H9 (cell line): ENCODE results near the gene DTHD1. TPM values are rescaled to one million over a fixed set of nuclear protein-coding genes. Genes with fewer than 3 reads are reported as not detected.

ENCODE experiments used
- DNase-seq: peaks from one replicate; pipeline ENCODE4 v3.0.0-alpha.2; 2017
- H2AFZ ChIP-seq: one replicate; pipeline ENCODE4 v1.6.1; 2013; ENCODE audit warnings: mild to moderate bottlenecking, low read length, control low read depth, moderate library complexity
- H2AK5ac ChIP-seq: 2 replicates; pipeline ENCODE4 v1.6.1; 2013; ENCODE audit warnings: low read length, control low read depth, mixed read lengths; ENCODE audit not compliant: insufficient read length
- H2BK120ac ChIP-seq: one replicate; pipeline ENCODE4 v1.6.1; 2013; ENCODE audit warnings: low read depth, mild to moderate bottlenecking, low read length, control low read depth, inconsistent platforms; ENCODE audit not compliant: poor library complexity, severe bottlenecking
- H2BK12ac ChIP-seq: 2 replicates; pipeline ENCODE4 v1.6.1; 2013; ENCODE audit warnings: low read length, control low read depth, mixed read lengths, low read depth; ENCODE audit not compliant: insufficient read length
- H2BK15ac ChIP-seq: 2 replicates; pipeline ENCODE4 v1.6.1; 2013; ENCODE audit warnings: low read depth, low read length, control low read depth
- H2BK20ac ChIP-seq: one replicate; pipeline ENCODE4 v1.6.1; 2013; ENCODE audit warnings: low read depth, mild to moderate bottlenecking, low read length, control low read depth, inconsistent platforms; ENCODE audit not compliant: poor library complexity, severe bottlenecking
- H2BK5ac ChIP-seq: 2 replicates; pipeline ENCODE4 v1.6.1; 2013; ENCODE audit warnings: low read length, control low read depth, mixed read lengths; ENCODE audit not compliant: insufficient read length
- H3K14ac ChIP-seq: 2 replicates; pipeline ENCODE4 v1.6.1; 2013; ENCODE audit warnings: low read length, control low read depth; ENCODE audit not compliant: insufficient read depth
- H3K18ac ChIP-seq: 2 replicates; pipeline ENCODE4 v1.6.1; 2013; ENCODE audit warnings: low read depth, mild to moderate bottlenecking, mixed read lengths, low read length, control low read depth; ENCODE audit not compliant: insufficient read length
- H3K23ac ChIP-seq: 2 replicates; pipeline ENCODE4 v1.6.1; 2013; ENCODE audit warnings: low read length, control low read depth, mixed read lengths, low read depth; ENCODE audit not compliant: insufficient read length
- H3K23me2 ChIP-seq: 2 replicates; pipeline ENCODE4 v1.6.1; 2013; ENCODE audit warnings: low read depth, mild to moderate bottlenecking, mixed read lengths, low read length, control low read depth; ENCODE audit not compliant: insufficient read length, poor library complexity, severe bottlenecking
- H3K27ac ChIP-seq: 2 replicates; pipeline ENCODE4 v1.5.1; 2013; ENCODE audit warnings: low read length, control low read depth, mixed read lengths, low read depth; ENCODE audit not compliant: insufficient read length
- H3K27me3 ChIP-seq: 2 replicates; pipeline ENCODE4 v1.6.1; 2013; ENCODE audit warnings: low read length, control low read depth, inconsistent platforms; ENCODE audit not compliant: insufficient read depth
- H3K4ac ChIP-seq: 2 replicates; pipeline ENCODE4 v1.6.1; 2013; ENCODE audit warnings: low read depth, mild to moderate bottlenecking, control low read depth, inconsistent platforms, low read length, moderate library complexity
- H3K4me1 ChIP-seq: 2 replicates; pipeline ENCODE4 v1.6.1; 2013; ENCODE audit warnings: low read length, control low read depth, inconsistent platforms; ENCODE audit not compliant: insufficient read depth
- H3K4me2 ChIP-seq: 2 replicates; pipeline ENCODE4 v1.6.1; 2013; ENCODE audit warnings: low read length, control low read depth, mixed read lengths; ENCODE audit not compliant: insufficient read length, insufficient read depth
- H3K56ac ChIP-seq: 2 replicates; pipeline ENCODE4 v1.6.1; 2013; ENCODE audit warnings: low read depth, mild to moderate bottlenecking, mixed read lengths, low read length, control low read depth; ENCODE audit not compliant: insufficient read length
- H3K79me1 ChIP-seq: 2 replicates; pipeline ENCODE4 v1.6.1; 2013; ENCODE audit warnings: low read depth, mild to moderate bottlenecking, moderate library complexity, low read length, control low read depth, inconsistent platforms; ENCODE audit not compliant: insufficient read depth, poor library complexity, severe bottlenecking
- H3K79me2 ChIP-seq: 2 replicates; pipeline ENCODE4 v1.6.1; 2013; ENCODE audit warnings: low read length, control low read depth, inconsistent platforms; ENCODE audit not compliant: insufficient read depth
- H3K9ac ChIP-seq: 2 replicates; pipeline ENCODE4 v1.6.1; 2013; ENCODE audit warnings: low read length, control low read depth, mixed read lengths; ENCODE audit not compliant: insufficient read length; ENCODE audit errors: extremely low read depth
- H3K9me3 ChIP-seq: one replicate; pipeline ENCODE4 v1.6.1; 2013; ENCODE audit warnings: low read depth, low read length, inconsistent platforms; ENCODE audit not compliant: control insufficient read depth
- H3T11ph ChIP-seq: one replicate; pipeline ENCODE4 v1.6.1; 2013; ENCODE audit warnings: mild to moderate bottlenecking, low read length, control low read depth, inconsistent platforms
- H4K20me1 ChIP-seq: one replicate; pipeline ENCODE4 v1.6.1; 2013; ENCODE audit not compliant: control insufficient read depth, insufficient read length, insufficient read depth
- H4K5ac ChIP-seq: 2 replicates; pipeline ENCODE4 v1.6.1; 2013; ENCODE audit warnings: low read depth, mild to moderate bottlenecking, mixed read lengths, low read length, control low read depth; ENCODE audit not compliant: insufficient read length
- H4K8ac ChIP-seq: replicated peaks from 2 replicates; pipeline ENCODE4 v1.6.1; 2013; ENCODE audit warnings: low read length, control low read depth, mixed read lengths, low read depth; ENCODE audit not compliant: insufficient read length
- H4K91ac ChIP-seq: 2 replicates; pipeline ENCODE4 v1.6.1; 2013; ENCODE audit warnings: low read depth, mild to moderate bottlenecking, moderate library complexity, mixed read lengths, low read length, control low read depth; ENCODE audit not compliant: insufficient read length
- H3K27ac Mint-ChIP-seq, 3 experiments: 2 replicates in 2 of 3; 3 replicates in 1 of 3; pipeline ENCODE4 v1.8.0; 2020 to 2021; ENCODE audit warnings: mixed read lengths in 3 of 3, mild to moderate bottlenecking in 1 of 3, moderate library complexity in 1 of 3
- H3K27me3 Mint-ChIP-seq: 2 replicates; pipeline ENCODE4 v1.8.0; 2021; ENCODE audit warnings: low read depth, mild to moderate bottlenecking, moderate library complexity, mixed read lengths
- H3K36me3 Mint-ChIP-seq, 3 experiments: 2 replicates in 2 of 3; 3 replicates in 1 of 3; pipeline ENCODE4 v1.8.0; 2020 to 2021; ENCODE audit warnings: low read depth in 3 of 3, mixed read lengths in 3 of 3; ENCODE audit not compliant: insufficient read depth in 1 of 3
- H3K4me1 Mint-ChIP-seq, 2 experiments: 2 replicates each; pipeline ENCODE4 v1.8.0; 2020; ENCODE audit warnings: mixed read lengths in 2 of 2
- H3K4me3 Mint-ChIP-seq, 2 experiments: 2 replicates in 1 of 2; 3 replicates in 1 of 2; pipeline ENCODE4 v1.8.0; 2020 to 2021; ENCODE audit warnings: mild to moderate bottlenecking in 2 of 2, mixed read lengths in 2 of 2, moderate library complexity in 1 of 2
- H3K9me3 Mint-ChIP-seq, 2 experiments: 2 replicates in 1 of 2; 3 replicates in 1 of 2; pipeline ENCODE4 v1.8.0; 2020; ENCODE audit warnings: mild to moderate bottlenecking in 2 of 2, mixed read lengths in 2 of 2, moderate library complexity in 1 of 2
- CTCF ChIP-seq: fragments of 200-600 bp; sonication (generic); conservative IDR thresholded peaks from 3 replicates; pipeline ENCODE4 v1.8.0; 2021; ENCODE audit warnings: antibody characterized with exemption, mild to moderate bottlenecking
- WGBS: extraction: QIAGEN DNeasy Blood & Tissue Kit; methylation state at CpG from one replicate; pipeline ENCODE4 v1.1.7; 2013; ENCODE audit warnings: missing lambda C conversion rate, low lambda C conversion rate, mixed read lengths; ENCODE audit not compliant: insufficient read length; ENCODE audit errors: extremely low coverage; 5-methylcytosine and 5-hydroxymethylcytosine counted together
- total RNA-seq: library from RNA; stranded (reverse); gene quantifications from 2 replicates; pipeline ENCODE4 v1.2.1, GENCODE V29; 2021

DTHD1 gene
- total RNA-seq, 1 experiment from 2014 or later: not detected

- H3K23ac ChIP-seq: no peak overlapping the region
- H2AK5ac ChIP-seq: no peak overlapping the region
- H3K9ac ChIP-seq: no peak overlapping the region
- H4K5ac ChIP-seq: no peak overlapping the region
- Mint-ChIP-seq H3K4me3 (no peak overlapping the region), H3K4me1 (peaks cover 5 to 6% of the 10 kb centered on the region in 2 experiments), H3K9me3 (no peaks in the 10 kb centered on the region), H3K27me3 (no peaks in the 10 kb centered on the region), H3K36me3 (no peaks in the 10 kb centered on the region), H3K27ac (no peak overlapping the region)
- no peaks in the 10 kb centered on the region for H3K79me1 ChIP-seq
- H2BK20ac ChIP-seq: no peak overlapping the region
- H2BK15ac ChIP-seq: no peak overlapping the region
- H3K56ac ChIP-seq: no peak overlapping the region
- H3K4me1 ChIP-seq: no peaks in the 10 kb centered on the region
- no peaks in the 10 kb centered on the region for H4K20me1 ChIP-seq
- DNase-seq: no peak
- no peak overlapping the region for H3K4me2 ChIP-seq
- H3K23me2 ChIP-seq: no peaks in the 10 kb centered on the region
- no peak overlapping the region for H2BK12ac ChIP-seq
- no peak overlapping the region for H3K4ac ChIP-seq
- no peak overlapping the region for H2BK5ac ChIP-seq
- no peak overlapping the region for H3T11ph ChIP-seq
- H3K14ac ChIP-seq: no peak overlapping the region
- no peaks in the 10 kb centered on the region for H3K27me3 ChIP-seq
- H3K18ac ChIP-seq: no peak overlapping the region
- TF ChIP-seq CTCF: no peak
- H2BK120ac ChIP-seq: no peak overlapping the region
- no peak overlapping the region for H3K27ac ChIP-seq
- no CpG with 5 or more reads among the region's 2 CpGs for WGBS
- no peak overlapping the region for H4K8ac ChIP-seq
- H3K9me3 ChIP-seq: no peaks in the 10 kb centered on the region
- no peak overlapping the region for H2AFZ ChIP-seq
- H3K79me2 ChIP-seq: no peaks in the 10 kb centered on the region
- H4K91ac ChIP-seq: no peak overlapping the region
Measured at GRCh38 chr4:36254371-36254770, 27.0 kb upstream of the DTHD1 start.
